Glomerular visceral epithelial cell (primary cell): ENCODE data around the gene MPZL1.
"Not testable (repeated sequence)": the region's sequence is repeated elsewhere in the genome, so short reads cannot be mapped to it uniquely, and the experiment has no call there.

Experiments
- DNase-seq: peaks from one replicate; pipeline ENCODE4 v3.0.0-alpha.2; 2016; ENCODE audit errors: extremely low spot score

MPZL1 gene

DNA sequence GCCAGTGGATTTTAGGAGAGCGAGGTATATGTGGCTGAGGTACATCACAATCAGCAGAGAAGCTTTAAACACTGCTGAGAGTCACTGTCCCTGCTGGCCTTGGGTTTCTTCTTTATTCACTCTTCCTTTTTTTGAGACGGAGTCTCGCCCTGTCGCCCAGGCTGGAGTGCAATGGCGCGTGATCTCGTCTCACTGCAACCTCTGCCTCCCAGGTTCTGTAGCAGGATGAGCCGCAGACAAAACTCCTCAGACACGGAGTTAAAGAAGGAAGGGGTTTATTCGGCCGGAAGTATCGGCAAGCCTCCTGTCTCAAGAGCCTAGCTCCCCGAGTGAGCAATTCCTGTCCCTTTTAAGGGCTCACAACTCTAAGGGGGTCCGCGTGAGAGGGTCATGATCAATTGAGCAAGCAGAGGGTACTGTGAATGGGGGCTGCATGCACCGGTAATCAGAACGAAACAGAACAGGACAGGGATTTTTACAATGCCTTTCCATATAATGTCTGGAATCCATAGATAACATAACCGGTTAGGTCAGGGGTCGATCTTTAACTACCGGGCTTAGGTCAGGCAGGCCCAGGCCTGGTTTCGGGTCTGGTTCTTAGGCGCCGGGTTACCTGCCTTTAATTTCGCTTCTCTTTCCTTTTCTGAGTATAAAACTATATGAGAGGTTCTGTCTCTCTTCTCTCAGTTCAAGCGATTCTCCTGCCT, 1.9 kb upstream of the MPZL1 start:
- not testable (repeated sequence) for DNase-seq

DNA sequence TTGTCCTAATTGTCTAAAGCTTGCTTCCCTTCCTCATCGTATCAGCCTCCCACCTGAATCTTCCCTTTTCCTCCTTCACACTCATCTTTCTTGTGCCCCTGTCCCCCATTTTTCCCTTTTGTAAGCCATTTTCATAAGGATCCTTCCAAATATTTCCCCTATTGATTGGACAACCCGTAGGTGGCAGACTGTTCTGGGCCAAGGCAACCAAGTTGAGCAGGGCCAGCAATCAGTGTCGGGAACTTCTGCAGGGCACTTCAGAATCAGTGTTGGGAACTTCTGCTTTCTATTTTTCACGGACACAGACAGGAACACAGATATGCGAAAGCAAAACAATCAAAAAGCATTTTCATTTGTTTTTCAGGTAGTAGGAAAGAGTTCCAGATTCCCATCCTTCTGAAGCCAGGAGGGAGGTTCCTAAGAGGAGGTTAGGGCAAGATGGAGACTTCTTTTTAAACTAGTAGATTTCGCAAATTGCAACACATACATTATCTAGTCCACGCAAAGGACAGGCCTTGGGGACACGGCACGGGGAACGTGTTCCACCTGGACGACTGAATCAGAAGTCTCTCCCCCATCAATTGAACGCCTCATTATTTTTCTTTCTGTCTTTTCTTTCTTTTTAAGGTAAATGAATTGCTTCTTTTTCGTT, 691 bp upstream of the MPZL1 start:
- peak; percentile 53 for DNase-seq

DNA sequence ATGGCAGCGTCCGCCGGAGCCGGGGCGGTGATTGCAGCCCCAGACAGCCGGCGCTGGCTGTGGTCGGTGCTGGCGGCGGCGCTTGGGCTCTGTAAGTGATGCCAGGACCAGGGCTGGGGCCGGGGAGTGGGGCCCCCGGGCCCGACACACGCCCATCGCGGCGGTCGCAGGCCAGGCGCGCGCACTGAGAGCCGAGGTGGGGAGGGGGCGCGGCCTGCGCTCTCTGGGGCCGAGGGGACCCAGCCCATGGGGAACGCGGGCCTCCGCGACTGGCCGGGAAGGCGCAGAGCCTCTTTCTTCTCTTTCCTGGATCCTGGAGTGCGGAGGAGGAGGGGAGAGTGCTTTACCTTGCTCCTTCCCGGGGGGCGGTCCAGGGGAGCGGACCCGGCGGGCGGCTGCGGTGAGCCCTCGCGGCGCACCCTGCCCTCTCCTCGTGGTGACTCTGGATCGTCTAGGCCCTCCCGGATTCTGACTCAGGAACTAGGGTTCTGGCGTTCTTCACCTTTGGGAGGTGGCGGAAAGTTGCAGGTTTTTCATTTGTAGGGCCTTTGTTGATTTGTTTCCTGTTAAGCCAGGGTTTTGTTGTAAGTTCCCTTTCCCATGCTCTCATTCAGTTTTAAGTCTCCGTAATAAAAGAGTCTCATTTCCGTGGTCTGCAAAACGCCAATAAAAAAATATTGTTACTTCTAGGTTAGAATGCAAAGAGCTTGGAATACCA, 529 bp downstream of the MPZL1 start:
- peak; percentile 70 for DNase-seq

DNA sequence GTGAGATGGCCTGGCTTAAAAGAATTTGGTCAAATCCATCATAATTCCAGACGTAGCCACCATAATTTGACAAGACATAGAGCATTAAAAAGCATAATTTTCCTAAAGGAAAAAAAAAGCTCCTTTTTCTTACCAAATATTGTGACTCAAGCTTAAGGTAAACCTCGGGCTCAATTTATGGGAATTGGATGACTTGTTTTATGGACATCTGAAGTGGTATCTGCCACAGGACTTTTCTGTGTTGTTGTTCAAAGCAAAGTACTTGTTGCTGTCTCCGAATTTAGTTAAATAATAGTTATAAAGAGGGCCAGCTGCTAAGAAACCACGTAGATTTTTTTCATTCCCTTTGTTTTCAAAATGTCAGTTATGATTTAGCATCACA, 1.1 kb downstream of the MPZL1 start:
- no peak for DNase-seq

DNA sequence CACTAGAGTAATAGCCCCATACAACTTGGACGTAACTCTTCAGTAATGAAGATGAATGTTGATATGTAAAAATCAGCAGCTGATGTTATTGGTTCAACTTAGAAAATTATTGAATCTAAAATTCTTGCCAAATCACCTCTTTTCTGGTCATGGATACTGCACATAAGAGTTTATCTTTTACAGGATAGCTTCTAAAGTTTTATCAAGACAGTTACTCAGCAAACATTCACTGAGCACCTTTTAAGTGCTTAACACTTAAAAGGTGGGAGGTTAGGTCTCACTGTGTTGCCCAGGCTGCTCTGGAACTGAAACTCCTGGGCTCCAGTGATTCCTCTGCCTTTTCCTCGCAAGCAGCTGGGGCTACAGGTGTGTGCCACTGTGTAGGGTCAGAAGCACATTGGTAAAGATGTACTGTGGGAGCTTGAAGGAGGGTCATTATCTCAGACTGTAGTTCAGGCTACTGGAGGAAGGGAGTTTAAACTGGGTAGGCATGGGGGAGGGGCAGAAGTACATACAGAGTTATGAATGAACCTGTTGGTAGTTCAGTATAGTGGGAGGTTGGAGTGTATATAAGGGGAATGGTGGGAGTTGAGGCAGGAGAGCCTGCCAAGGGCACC, 2.0 kb downstream of the MPZL1 start:
- no peak for DNase-seq

DNA sequence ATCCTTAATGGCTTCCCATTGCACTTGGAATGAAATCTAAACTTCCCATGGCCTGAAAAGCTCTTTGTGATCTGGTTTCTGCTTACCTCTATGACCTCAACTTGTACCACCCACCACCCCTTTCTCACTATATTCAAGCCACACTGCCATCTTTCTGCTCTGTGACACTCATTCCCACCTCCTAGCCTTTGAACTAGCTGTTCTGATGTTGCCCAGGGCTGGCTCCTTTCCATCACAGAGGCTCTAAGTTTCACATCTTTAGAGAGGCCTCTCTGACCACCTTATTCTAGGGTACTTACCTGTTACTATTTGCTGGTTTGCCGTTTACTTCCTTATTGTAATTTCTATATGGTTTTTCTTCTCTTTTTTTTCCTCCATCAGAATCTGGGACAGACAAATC, 4.2 kb downstream of the MPZL1 start:
- DNase-seq: no peak

DNA sequence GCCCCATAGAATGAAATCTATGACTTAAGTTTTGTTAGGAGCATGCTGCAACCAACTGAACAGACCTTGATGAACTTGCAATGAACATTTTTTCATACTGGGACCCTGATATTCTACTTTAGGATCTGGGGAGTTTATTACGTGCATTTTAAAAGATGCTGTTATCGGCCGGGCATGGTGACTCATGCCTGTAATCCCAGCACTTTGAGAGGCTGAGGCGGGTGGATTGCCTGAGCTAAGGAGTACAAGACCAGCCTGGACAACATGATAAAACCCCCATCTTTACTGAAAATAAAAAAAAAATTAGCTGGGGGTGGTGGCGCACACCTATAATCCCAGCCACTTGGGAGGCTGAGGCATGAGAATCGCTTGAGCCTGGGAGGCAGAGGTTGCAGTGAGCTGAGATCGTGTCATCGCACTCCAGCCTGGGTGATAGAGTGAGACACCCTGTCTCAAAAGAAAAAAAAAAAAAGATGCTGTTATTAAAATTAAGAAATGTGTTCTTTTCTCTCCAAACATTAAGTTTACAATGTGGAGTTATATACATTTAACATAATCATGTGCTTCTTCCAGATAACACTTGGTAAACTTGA, 7.1 kb downstream of the MPZL1 start:
- DNase-seq: no peak

DNA sequence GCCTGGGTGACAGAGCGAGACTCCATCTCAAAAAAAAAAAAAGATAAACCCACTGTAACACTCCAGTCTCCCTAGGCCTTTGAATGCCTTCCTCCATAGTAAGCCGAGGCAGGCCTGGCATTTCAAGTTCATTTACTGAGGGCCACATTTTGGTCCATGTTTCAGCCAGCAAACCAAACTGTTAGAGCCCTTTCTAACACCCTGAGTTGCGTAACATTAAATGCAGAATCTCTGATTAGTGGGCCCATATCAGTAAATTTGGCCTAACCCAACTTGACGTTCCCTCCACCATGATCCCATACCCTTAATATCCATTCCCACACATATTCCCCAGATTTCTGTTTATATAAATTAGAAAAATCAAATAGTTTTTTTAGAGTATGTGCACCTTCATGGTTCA, 12.4 kb downstream of the MPZL1 start:
- DNase-seq: no peak

DNA sequence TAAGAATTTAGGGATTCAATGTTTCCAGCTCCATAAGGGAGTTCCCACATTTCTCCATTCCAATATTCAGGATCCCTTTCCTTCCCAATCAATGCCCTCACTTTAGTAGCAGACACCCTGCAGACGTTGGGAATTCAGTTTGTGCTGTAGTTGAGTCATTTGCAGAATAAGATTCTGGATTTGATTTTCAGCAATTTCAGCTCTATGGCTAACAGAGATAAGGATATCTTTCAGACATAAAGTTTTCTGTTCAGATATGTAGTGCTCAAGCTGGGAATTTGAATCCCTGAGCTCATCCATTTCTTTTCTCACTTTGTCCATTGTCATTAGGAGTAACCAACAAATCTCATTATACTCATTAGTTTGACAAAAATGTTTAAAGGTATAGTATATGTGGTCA, 13.1 kb downstream of the MPZL1 start:
- no peak for DNase-seq

DNA sequence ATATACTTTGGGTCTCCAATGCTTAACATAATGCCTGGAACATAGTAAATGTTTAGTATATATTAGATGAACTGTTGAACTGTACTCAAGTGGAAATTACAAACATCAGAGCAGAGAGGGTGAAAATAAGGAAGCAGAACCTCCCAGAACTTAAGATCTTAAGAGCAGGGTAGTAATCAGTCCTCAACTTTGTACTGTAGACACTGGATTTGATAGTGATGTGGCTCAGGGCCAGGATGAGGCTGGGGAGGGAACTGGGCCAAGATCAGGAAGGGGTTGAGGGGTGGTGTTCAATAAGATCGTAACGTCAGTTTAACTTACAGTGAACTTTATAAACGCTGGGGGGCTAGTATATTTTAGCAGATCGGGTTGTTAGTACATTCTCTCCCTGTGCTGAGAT, 15.4 kb downstream of the MPZL1 start:
- DNase-seq: no peak

DNA sequence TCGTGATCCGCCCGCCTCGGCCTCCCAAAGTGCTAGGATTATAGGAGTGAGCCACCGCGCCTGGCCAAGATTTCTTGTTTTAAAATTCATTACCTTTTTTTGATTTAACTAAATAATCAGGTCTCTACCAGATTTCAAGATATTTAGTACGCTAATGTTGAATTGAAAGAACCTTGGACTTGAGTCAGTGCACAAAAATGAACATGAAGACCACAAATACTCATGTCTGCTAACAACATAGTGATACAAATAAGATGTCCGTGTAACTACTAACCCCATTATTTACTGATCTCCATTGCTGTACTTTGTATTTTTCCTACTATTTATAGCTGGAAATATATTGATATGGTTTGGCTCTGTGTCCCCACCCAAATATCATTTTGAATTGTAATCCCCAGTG, 16.4 kb downstream of the MPZL1 start:
- DNase-seq: no peak

DNA sequence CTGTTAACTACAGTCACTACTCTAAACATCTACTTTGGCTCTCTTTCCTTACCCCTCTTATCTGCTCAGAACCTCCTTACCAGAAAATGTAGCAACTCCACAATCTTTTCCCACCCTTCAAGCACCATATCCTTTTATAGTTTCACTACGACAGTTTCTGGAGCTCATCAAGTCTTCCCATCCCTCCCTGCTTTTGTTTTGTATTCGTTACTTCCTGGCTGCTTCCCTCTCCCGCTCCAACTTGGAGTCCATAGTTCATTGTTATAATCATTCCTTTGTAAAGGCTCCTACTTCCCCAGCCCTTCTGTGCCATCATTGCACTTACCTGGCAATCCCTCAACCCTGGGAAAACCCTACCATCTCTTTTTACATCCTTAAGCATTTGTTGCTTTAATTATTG, 18.0 kb downstream of the MPZL1 start:
- no peak for DNase-seq

DNA sequence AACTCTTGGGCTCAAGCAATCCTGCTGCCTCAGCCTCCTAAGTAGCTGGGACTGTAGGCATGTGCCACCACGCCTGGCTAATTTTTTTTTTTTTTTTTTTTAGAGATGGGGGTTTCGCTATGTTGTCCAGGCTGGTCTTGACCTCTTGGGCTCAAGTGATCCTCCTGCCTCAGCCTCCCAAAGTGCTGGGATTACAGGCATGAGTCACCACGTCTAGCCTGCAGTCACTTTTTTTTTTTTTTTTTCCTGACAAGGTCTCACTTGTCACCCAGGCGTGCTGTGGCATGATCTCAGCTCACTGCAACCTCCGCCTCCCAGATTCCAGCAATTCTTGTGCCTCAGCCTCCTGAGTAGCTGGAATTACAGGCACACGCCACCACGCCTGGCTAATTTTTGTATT, 19.3 kb downstream of the MPZL1 start:
- DNase-seq: not testable (repeated sequence)

DNA sequence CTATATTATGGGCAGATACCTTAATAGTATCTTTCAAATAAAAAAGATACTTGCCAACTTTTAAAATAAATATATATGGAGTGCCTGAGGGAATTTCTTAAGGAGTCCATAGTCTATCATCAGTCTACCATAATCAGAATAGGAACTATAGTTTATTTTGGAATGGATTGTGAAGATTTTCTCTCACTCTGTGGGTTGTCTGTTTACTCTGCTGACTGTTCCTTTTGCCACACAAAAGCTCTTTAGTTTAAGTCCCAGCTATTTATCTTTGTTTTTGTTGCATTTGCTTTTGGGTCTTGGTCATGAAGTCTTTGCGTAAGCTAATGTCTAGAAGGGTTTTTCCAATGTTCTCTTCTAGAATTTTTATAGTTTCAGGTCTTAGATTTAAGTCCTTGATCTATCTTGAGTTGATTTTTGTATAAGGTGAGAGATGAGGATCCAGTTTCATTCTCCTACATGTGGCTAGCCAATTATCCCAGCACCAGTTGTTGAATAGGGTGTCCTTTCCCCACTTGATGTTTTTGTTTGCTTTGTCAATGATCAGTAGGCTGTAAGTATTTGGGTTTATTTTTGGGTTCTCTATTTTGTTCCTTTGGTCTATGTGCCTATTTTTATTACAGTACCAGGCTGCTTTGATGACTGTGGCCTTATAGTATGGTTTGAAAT, 20.7 kb downstream of the MPZL1 start:
- DNase-seq: not testable (repeated sequence)

DNA sequence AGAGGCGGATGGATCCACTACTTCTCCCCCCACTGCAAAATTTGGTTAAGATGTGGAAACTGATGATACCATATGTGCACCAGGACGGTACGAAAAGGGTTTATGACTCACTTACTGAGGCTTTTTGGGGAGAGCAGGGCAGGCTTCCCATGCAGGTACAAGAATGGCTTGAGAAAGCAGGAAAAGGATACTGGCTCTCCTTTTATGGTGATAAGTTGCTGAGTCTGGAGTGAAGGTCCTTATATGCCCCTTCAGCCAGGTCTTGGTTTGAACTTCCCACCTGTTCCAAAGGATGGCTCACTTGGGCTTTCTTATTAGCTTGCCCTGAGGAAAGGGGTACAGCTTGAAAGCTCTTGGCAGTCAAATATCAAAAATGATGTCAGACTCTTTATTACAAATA, 23.1 kb downstream of the MPZL1 start:
- no peak for DNase-seq

DNA sequence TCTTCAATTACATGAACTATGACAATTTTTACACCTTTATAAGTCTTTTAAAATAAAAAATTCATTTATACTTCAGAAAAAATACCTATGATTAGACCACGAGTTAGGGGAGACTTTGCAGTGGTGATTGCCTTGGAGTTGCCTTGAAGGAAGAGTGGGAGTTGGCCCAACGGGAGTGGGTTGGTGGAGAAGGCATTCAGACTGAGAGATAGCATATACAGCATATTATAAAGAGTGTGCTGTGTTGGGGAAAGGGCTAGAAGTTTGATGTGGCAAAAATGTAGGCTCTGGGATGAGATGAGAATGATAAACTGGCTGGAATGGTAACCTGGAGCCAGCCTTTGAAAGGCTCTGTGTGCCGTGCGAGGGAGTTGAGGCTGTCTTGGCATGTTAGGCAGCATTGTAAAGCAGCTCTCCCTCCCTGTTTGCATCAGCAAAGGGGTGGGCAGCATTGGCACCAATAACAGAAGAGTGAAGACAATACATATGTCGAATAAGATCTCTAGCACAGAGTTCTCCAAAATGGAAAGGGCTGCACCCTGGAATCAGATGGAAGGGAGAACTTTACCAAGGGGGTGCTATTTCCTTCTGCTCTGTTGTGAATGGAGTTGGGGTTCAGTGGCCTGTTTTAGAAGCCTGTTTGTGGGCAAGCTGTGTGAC, 24.4 kb downstream of the MPZL1 start:
- no peak for DNase-seq

DNA sequence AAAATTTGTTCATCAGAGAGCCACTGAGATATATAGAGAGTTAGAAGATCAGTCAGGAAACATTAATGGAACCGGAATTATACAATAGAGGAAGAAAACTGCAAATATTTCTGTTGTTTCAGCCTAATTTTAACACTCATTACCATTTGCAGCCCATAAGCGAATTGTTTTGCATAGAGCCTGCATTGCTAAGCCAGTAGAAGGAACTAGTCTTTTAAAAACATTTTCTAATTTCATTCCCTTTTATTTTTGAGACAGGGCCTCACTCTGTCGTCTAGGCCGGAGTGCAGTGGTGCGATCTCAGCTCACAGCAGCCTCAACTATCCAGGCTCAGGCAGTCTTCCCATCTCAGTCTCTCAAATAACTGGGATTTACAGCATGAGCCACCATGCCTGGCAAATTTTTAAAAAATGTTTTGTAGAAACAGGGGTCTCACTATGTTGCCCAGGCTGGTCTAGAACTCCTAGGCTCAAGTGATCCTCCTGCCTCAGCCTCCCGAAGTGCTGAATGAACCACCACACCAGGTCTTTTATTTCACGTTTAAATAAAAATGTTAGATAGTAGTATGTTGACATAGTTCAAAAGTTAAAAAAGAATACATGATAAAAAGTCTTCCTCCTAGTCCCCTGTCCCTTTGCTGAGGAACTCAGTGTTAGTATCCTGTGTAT, 25.3 kb downstream of the MPZL1 start:
- DNase-seq: no peak

DNA sequence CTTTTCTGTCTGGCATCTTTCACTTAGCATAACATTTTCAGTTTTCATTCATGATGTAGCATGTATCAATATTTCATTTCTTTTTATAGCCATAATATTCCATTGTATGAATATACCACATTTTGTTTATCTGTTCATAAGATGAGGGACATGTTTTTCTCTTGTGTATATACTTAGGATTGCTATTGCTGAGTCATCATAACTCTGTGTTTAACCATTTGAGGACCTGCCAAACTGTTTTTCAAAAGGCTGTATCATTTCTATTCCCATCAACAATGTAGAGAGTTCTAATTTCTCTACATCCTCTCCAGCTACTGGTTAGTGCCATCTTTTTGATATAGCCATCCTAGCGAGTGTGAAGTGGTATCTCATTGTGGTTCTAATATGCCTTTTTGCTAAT, 26.2 kb downstream of the MPZL1 start:
- DNase-seq: no peak

DNA sequence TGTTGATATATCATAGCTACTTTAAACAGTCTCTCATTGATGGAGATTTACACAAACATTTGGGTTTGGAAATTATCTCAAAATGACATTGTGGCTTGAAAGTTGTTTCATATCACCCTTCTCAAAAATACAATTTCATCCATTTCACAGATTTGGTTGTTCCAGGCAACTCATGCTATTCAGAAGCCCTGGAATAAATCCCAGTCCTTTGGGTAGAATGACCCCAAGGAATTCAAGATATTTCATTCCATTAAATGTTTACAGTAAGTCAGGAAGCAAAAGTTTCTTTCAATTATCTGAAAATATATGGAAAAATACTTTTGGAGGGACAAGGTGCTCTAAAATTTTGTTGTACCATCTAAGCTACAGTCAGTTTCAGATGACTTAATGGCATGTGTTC, 27.1 kb downstream of the MPZL1 start:
- DNase-seq: no peak

DNA sequence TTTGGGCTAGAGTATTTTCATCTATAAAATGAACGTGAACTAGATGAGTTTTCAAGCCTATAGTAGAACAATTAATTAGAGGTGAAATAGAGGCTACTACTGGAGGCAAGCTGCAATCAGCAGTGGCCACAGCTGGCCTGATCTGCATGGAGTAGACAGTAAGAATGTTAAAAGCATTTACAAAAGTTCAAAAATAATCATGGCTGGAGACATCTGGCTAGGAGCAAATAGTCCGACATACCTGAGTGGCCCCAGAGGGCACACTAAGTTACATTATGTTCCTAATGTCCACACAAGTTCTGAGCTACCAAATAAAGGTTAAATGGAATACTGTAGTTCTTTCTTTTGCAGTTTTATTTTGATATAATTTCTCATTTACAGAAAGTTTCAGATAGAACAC, 28.0 kb downstream of the MPZL1 start:
- DNase-seq: no peak

DNA sequence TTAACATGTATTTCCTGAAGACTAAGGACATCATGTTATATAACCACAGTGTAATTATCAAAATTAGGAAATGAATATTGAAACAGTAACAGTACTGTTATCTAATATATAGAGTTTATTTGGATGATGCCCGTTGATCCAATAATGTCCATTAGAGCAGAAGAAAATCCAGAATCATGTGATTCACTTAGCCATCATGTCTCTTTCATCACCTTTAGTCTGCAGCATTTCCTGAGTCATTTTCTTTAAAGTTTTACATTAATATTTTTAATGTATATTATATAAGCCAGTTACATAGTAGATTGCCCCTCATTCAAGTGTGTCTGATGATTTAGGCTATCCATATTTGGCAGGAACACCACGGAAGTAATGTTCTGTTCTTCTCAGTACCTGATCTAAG, 28.9 kb downstream of the MPZL1 start:
- no peak for DNase-seq
